Kidney (tissue), 14 donors: ENCODE data around the gene CLCNKA. TPM values are rescaled to one million over a fixed set of nuclear protein-coding genes. Genes with fewer than 3 reads are reported as not detected.
"Not testable (repeated sequence)": the region's sequence is repeated elsewhere in the genome, so short reads cannot be mapped to it uniquely, and the experiment has no call there.

Experiments
- DNase-seq, 5 donors: peaks; one replicate each; pipeline ENCODE4 v3.0.0-alpha.2; 2013 to 2020
- FAIRE-seq: peaks from 2 replicates; lab custom pipeline; 2012; peaks lifted over from hg19 to GRCh38; lab: Jason Lieb, UNC
- H3K27ac ChIP-seq, 2 donors: one replicate each; pipeline ENCODE4 v1.7.0; 2013; ENCODE audit warnings: low read depth in 2 of 2, low read length in 2 of 2, inconsistent platforms in 1 of 2
- H3K27me3 ChIP-seq: one replicate; pipeline ENCODE4 v1.7.1; 2013; ENCODE audit warnings: low read length, inconsistent platforms; ENCODE audit not compliant: control insufficient read depth, insufficient read depth
- H3K36me3 ChIP-seq, 3 donors: one replicate each; pipeline versions ENCODE4 v1.7.0 to v1.7.1; 2013; ENCODE audit warnings: low read length in 3 of 3, control low read depth in 1 of 3, inconsistent platforms in 1 of 3; ENCODE audit not compliant: insufficient read depth in 3 of 3, control insufficient read depth in 2 of 3
- H3K4me1 ChIP-seq, 3 donors: one replicate each; pipeline versions ENCODE4 v1.7.0 to v1.7.1; 2013; ENCODE audit warnings: low read length in 3 of 3, inconsistent platforms in 1 of 3, low read depth in 1 of 3; ENCODE audit not compliant: control insufficient read depth in 2 of 3, insufficient read depth in 2 of 3
- H3K4me3 ChIP-seq, 3 donors: one replicate each; pipeline versions ENCODE4 v1.7.0 to v1.8.1; 2013; ENCODE audit warnings: low read length in 3 of 3, control low read depth in 1 of 3, inconsistent platforms in 1 of 3
- H3K9ac ChIP-seq, 3 donors: one replicate each; pipeline versions ENCODE4 v1.7.0 to v1.7.1; 2013; ENCODE audit warnings: low read length in 3 of 3, control low read depth in 1 of 3, inconsistent platforms in 1 of 3
- H3K9me3 ChIP-seq, 3 donors: one replicate each; pipeline versions ENCODE4 v1.7.0 to v1.7.1; 2013; ENCODE audit warnings: low read length in 3 of 3, control low read depth in 1 of 3, inconsistent platforms in 1 of 3; ENCODE audit not compliant: control insufficient read depth in 2 of 3, insufficient read depth in 1 of 3
- CTCF ChIP-seq: IDR thresholded peaks from 3 replicates; pipeline ENCODE4 v1.5.1; 2012; ENCODE audit warnings: mild to moderate bottlenecking, moderate library complexity, borderline replicate concordance; ENCODE audit not compliant: insufficient read depth; ENCODE audit errors: extremely low read depth
- intact Hi-C: fragments of 100-400 bp; cut with DNase I; formaldehyde crosslinking; loops from one replicate; pipeline ENCODE4 v1.11.1; 2022
- polyA plus RNA-seq: library from polyadenylated mRNA; stranded (reverse); fragments of 350-450 nt; fragmentation: Illumina TruSeq; extraction: RNeasy Lipid Tissue Mini Kit (QIAGEN cat#74804); gene quantifications from one replicate; pipeline ENCODE4 v1.2.3, GENCODE V29; 2014; ENCODE audit warnings: low read depth, low replicate concordance; ENCODE audit not compliant: insufficient read depth
- total RNA-seq: library from RNA; stranded (reverse); fragmentation: NEBNext Ultra II Directional; extraction: Animal tissue kit (Norgen Biotek cat#: 25700); gene quantifications from one replicate; pipeline ENCODE4 v1.2.1, GENCODE V29; 2021
- donor health status: control.
- donor health status: control.
- donor health status: control.
- donor health status: control.
- donor health status: control.
- donor health status: DM: yes; HTN: yes; CAD: no.
- donor health status: Normal renal cell carcinoma (clear cell type).

Gene CLCNKA
- total and polyA plus RNA-seq, 2 donors from 2014 or later = 7.8 to 187 TPM

DNA sequence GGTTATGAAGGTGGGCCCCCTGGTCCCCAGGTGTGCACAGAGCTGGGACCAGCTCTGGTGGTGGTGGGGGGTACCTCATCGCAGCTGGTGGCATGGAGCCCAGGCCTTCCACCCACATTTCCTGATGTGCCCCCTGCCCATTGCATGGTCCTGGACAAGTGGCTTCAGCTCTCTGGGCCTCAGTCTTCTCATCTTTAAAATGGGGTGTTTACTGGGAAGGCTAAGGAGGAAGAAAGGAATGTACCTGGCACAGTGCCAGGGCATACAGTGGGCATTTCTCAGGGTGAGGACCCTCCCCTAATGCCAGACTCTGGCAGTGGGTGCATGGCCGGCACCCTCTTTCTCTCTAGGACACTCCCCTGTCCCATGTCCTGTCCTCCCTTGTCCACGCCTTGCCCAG lies 29.2 kb downstream of the CLCNKA start:
- intact Hi-C loops = loop anchor here (10.0 kb wide), 1 partner anchor 46 kb away; the partner anchor contains the start of gene SRARP
- FAIRE-seq (no peak), DNase-seq (no peak)
- H3K4me1 ChIP-seq = peaks cover 0 to 3% (median 0%) of the 10 kb centered on the region in 3 donors
- no peak overlapping the region for H3K27ac ChIP-seq
- H3K4me3 ChIP-seq = no peak overlapping the region
- no peaks in the 10 kb centered on the region for H3K9me3 ChIP-seq
- peaks cover 0 to 6% (median 0%) of the 10 kb centered on the region in 3 donors for H3K36me3 ChIP-seq
- peak overlapping the region in 1 of 3 donors; percentile 0 for H3K9ac ChIP-seq
- H3K27me3 ChIP-seq = no peaks in the 10 kb centered on the region
- TF ChIP-seq CTCF = no peak

- not testable (repeated sequence) for H3K36me3 ChIP-seq, H3K4me1 ChIP-seq, H3K27me3 ChIP-seq, FAIRE-seq, H3K9me3 ChIP-seq, H3K27ac ChIP-seq, H3K4me3 ChIP-seq, DNase-seq, H3K9ac ChIP-seq
- intact Hi-C loops = loop anchor here (10.0 kb wide), 1 partner anchor 47 kb away; the partner anchor contains the start of gene SRARP
Measured at GRCh38 chr1:16051949-16052348, 30.1 kb downstream of the CLCNKA start.

GRCh38 chr1:16053781-16054502 lies 32.1 kb downstream of the CLCNKA start:
- Histone ChIP-seq H3K27ac (peak overlapping the region in 1 of 2 donors; percentile 37), H3K4me3 (no peak overlapping the region), H3K4me1 (peaks cover 0 to 3% (median 0%) of the 10 kb centered on the region in 3 donors), H3K36me3 (peaks cover 0 to 6% (median 0%) of the 10 kb centered on the region in 3 donors), H3K9me3 (no peaks in the 10 kb centered on the region), H3K9ac (no peak overlapping the region), H3K27me3 (no peaks in the 10 kb centered on the region)
- no peak for DNase-seq
- intact Hi-C loops = loop anchor here (10.0 kb wide), 1 partner anchor 49 kb away; the partner anchor contains the start of gene SRARP
- no peak for TF ChIP-seq CTCF
- FAIRE-seq = no peak
